ENCODE measurements around the gene VSIG10L.

The VSIG10L gene

DNA sequence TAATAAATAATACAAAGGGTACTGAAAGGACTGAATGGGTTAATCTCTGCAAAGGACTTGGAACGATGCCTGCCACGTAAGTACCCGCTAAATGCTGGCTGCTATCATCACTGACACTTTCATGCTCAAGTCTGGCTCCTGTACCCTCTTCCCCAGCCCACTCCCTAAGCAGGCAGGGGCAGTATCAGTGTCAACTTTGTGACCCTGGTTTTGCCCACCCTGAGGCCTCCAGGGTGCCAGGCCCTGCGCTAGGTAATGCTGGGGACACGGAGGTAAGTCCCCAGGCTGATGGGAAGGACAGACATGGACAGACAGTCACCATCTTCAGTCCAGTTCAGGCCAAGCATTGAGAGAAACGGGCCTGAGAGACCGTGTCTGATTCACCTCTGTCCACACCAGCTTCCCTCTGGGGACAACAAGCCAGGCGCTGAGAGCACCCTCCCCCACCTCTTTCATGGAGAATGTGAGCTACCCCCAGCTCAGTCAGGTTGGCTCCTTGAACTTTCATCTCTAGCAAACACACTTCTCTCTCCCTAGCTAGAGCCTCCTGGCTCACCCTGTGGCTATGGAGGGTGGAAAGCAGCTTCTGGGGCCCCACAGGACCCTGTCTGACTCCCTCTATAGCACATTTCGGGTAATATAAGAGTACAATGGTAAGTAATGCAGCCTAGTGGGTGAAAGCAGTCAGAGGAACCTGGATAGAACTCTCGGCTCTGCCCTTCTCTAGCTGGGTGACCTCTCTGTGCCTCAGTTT lies 23.4 kb upstream of the VSIG10L start:
- DNase-seq (ENCODE audit: low read depth in 3 of 3): no peak

- DNase-seq (ENCODE audit: low read depth in 3 of 3): no peak
Observed at GRCh38 chr19:51364200-51365106, 22.5 kb upstream of the VSIG10L start.

DNA sequence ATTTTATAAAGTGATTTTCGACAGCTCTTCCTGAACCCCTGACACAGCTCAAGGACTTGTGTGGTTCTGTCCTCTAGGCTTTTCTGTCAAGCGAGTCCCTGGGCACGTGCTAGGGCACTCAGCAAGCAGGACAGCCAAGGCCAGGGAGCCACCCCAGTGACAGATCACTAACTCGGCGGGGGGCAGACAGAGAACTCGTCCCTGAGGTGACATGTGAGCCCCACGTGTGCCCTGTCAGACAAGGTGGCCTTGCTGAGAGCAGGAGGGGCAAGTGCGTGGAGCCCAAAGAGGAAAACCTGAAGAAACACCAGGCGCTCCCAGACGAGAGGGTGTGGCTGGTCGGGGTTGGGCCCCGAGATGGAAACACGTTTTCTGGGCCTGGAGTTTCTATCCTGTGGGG lies 19.3 kb upstream of the VSIG10L start:
- DNase-seq (ENCODE audit: low read depth in 3 of 3): no peak

GRCh38 chr19:51359294-51359693 lies 17.4 kb upstream of the VSIG10L start:
- DNase-seq (ENCODE audit: low read depth in 3 of 3): no peak

GRCh38 chr19:51357952-51358351 lies 16.0 kb upstream of the VSIG10L start:
- no peak for DNase-seq (ENCODE audit: low read depth in 3 of 3)

DNA sequence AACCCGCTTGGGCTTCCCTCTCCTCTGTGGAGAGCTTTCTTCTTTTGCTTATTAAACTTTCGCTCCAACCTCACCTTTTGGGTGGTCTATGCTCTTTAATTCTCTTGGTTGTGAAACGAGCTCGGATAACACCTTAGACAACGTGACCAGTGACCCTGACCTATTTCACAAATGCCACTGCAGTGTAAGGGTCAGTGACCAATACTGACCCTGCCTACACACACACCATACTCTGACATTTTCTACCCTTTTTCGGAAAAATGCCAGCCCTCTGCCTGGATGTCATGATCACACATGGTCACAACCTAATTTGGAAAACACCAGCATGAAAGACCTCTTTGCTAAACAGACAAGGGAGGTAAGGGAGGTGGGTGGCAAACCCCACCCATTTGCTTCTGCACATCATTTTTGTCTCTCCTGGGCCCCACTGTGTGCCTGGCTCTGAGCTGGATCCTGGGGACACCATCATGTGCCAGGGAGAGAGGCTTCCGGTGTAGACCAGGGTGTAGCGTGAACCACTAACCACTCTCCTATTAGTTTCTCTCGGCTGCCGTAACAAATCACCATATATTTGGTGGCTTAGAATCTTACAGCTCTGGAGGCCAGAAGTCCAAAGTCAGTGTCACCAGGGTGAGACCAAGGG lies 14.3 kb upstream of the VSIG10L start:
- no peak for DNase-seq (ENCODE audit: low read depth in 3 of 3)

- no peak for DNase-seq (ENCODE audit: low read depth in 3 of 3)
Observed at GRCh38 chr19:51354742-51355148, 12.8 kb upstream of the VSIG10L start.

- no peak for DNase-seq (ENCODE audit: low read depth in 3 of 3)
Observed at GRCh38 chr19:51354103-51354741, 12.3 kb upstream of the VSIG10L start.

DNA sequence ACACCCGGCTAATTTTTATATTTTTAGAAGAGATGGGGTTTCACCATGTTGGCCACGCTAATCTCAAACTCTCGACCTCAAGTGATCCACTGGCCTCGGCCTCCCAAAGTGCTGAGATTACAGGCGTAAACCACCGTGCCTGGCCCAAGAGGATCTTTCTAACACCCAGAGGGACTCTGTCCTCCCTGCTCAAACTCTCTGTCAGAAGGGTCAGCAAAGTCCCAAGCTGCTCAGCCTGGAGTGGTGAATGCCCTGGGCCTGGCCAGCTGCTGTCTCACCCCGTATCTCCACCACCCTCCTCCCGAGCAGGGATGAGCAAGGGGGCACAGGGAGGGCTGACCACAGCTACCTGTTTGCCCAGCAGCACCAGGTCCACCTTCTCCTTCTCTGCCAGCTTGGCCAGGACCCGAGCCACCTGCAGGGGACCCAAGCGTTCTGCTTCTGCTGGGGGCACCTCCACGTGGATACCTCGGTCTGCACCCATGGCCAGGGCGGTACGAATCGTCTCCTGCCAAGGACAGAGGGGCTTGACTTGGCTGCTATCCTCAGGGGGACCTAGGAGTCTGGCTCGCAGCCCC lies 10.9 kb upstream of the VSIG10L start:
- no peak for DNase-seq (ENCODE audit: low read depth in 3 of 3)

- DNase-seq (ENCODE audit: low read depth in 3 of 3): no peak
Observed at GRCh38 chr19:51351266-51351990, 9.5 kb upstream of the VSIG10L start.

GRCh38 chr19:51347209-51347928 lies 5.4 kb upstream of the VSIG10L start:
- no peak for DNase-seq (ENCODE audit: low read depth in 3 of 3)

- no peak for DNase-seq (ENCODE audit: low read depth in 3 of 3)
Observed at GRCh38 chr19:51346742-51347141, 4.8 kb upstream of the VSIG10L start.

- no peak for DNase-seq (ENCODE audit: low read depth in 3 of 3)
Observed at GRCh38 chr19:51345076-51345620, 3.2 kb upstream of the VSIG10L start.

- DNase-seq (ENCODE audit: low read depth in 3 of 3): no peak
Observed at GRCh38 chr19:51342631-51343569, 961 bp upstream of the VSIG10L start.

- no peak for DNase-seq (ENCODE audit: low read depth in 3 of 3)
Observed at GRCh38 chr19:51341066-51341465, 873 bp downstream of the VSIG10L start.

DNA sequence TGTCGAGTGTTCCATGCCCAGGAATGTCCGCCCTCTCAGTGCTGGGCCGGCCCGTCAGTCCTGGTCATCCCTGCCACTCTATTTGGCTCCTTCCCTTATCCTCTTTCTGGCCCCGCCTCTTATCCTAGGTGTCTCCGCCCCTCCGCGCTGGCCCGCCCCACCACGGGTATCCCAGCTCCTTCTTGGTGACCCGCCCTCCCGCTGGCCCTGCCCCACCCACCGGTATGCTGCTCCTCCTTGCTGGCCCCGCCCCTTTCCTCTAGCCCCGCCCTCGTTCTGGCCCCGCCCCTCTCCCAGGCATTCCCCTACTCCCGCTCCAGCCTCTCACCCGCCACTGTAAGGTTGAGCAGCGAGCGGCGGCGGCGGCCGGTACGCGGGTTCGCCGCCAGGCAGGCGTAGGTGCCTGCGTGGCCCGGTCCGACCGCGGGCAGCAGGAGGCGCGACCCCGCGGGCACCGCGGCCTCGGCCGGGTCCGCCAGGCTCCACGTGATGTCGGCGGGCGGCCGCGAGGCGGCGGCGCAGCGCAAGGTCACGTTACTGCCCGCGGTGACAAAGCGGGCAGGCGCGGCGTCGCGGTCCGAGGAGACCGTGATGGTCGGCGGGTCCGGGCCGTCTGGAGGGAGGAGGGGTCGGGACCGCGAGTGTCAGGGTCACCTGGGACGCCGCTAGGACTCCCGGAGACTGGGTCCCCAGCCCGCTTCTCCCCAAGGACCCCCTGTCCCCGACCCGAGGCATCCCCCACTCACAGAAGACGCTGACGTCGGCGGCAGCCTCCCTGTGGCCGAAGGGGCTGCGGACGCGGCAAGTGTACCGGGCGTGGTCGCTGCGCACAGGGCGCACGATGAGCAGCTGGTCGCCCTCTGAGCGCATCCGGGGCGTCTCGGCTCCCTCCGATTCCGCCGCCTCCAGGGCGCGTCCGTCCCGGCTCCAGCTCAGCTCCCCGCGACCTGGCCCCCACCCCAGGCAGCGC lies 2.0 kb downstream of the VSIG10L start:
- DNase-seq (ENCODE audit: low read depth in 3 of 3): peak; percentile 86 to 98 (median 91)

DNA sequence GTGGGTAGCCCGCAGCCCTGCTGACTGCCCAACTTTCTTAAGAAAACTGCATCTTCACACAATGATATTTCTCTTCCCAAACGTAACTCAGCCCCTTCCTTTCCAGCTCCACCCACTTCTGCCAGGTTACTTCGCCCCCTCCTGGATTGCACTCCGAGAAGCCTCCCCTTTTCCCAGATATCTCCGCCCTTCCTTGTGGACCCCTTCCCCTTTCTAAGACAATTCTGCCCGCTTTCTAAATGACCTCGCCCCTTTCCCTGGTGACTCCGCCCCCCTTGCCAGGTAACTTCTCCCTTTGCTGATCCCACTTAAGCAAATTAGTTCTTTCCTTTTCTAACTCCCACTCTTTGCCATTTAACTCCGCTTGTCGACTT lies 2.6 kb downstream of the VSIG10L start:
- DNase-seq (ENCODE audit: low read depth in 3 of 3): no peak
